HFFc6 (cell line): ENCODE measurements around the gene C6orf136. TPM values are rescaled to one million over a fixed set of nuclear protein-coding genes. Genes with fewer than 3 reads are reported as not detected.

Experiments
- DNase-seq: peaks from one replicate; pipeline ENCODE4 v3.0.0-alpha.2; 2018
- H3K27ac Mint-ChIP-seq: 2 replicates; pipeline ENCODE4 v1.8.0; 2020; ENCODE audit warnings: mild to moderate bottlenecking, mixed read lengths
- H3K27me3 Mint-ChIP-seq: 2 replicates; pipeline ENCODE4 v1.8.0; 2021; ENCODE audit warnings: mild to moderate bottlenecking, moderate library complexity, mixed read lengths; ENCODE audit not compliant: insufficient read depth
- H3K36me3 Mint-ChIP-seq: 2 replicates; pipeline ENCODE4 v1.8.0; 2021; ENCODE audit warnings: low read depth, mixed read lengths
- H3K4me1 Mint-ChIP-seq: 2 replicates; pipeline ENCODE4 v1.8.0; 2020; ENCODE audit warnings: low read depth, mixed read lengths
- H3K4me3 Mint-ChIP-seq: 2 replicates; pipeline ENCODE4 v1.8.0; 2020; ENCODE audit warnings: mild to moderate bottlenecking, moderate library complexity, mixed read lengths
- H3K9me3 Mint-ChIP-seq: 2 replicates; pipeline ENCODE4 v1.8.0; 2020; ENCODE audit warnings: mild to moderate bottlenecking, mixed read lengths
- CTCF ChIP-seq: fragments of 200-600 bp; sonication (generic); IDR thresholded peaks from 2 replicates; pipeline ENCODE4 v1.5.0; 2021; ENCODE audit warnings: antibody characterized with exemption, mild to moderate bottlenecking
- total RNA-seq, 6 experiments: library from RNA; stranded (reverse); fragmentation: NEBNext Ultra II Directional; extraction: Animal tissue kit (Norgen Biotek cat#: 25700); gene quantifications; 2 replicates in 1 of 6; 3 replicates in 5 of 6; pipeline ENCODE4 v1.2.3, GENCODE V29; 2021

Gene C6orf136
- total RNA-seq, 6 experiments from 2014 or later: 12.0 to 19.2 (median 16.4) TPM

GRCh38 chr6:30600451-30600961, 46.4 kb upstream of the C6orf136 start:
- TF ChIP-seq CTCF: no peak
- H3K36me3 Mint-ChIP-seq: peaks cover 34% of the 10 kb centered on the region
- no peak overlapping the region; the same call in 1 of the 2 replicates for H3K4me3 Mint-ChIP-seq
- DNase-seq: no peak
- peaks cover 12% of the 10 kb centered on the region for H3K27me3 Mint-ChIP-seq
- H3K9me3 Mint-ChIP-seq: no peaks in the 10 kb centered on the region
- H3K4me1 Mint-ChIP-seq: no peaks in the 10 kb centered on the region
- peak overlapping the region; percentile 46; the same call in 1 of the 2 replicates for H3K27ac Mint-ChIP-seq

DNA sequence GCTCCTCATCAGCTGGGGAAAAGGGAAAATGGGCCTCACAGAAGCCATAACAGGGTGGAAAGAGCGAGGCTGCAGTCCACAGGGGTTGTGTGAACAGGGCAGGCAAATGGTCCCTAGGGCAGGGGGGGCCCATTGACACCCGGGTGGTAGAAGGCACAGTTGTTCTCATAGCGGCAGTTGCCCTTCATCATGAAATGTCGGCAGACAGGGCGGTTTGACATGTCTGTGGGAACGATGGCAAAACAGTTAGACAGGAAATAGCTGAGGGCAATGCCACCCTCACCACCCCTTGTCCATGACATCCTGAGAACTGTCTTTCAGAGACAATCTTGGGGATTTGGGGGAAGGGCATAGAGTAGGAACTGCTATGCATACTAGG, 45.5 kb upstream of the C6orf136 start:
- TF ChIP-seq CTCF: no peak
- Mint-ChIP-seq H3K4me3 (no peak overlapping the region), H3K27ac (no peak overlapping the region), H3K9me3 (no peaks in the 10 kb centered on the region), H3K4me1 (no peaks in the 10 kb centered on the region), H3K36me3 (peaks cover 39% of the 10 kb centered on the region), H3K27me3 (peaks cover 9% of the 10 kb centered on the region)
- DNase-seq: no peak

DNA sequence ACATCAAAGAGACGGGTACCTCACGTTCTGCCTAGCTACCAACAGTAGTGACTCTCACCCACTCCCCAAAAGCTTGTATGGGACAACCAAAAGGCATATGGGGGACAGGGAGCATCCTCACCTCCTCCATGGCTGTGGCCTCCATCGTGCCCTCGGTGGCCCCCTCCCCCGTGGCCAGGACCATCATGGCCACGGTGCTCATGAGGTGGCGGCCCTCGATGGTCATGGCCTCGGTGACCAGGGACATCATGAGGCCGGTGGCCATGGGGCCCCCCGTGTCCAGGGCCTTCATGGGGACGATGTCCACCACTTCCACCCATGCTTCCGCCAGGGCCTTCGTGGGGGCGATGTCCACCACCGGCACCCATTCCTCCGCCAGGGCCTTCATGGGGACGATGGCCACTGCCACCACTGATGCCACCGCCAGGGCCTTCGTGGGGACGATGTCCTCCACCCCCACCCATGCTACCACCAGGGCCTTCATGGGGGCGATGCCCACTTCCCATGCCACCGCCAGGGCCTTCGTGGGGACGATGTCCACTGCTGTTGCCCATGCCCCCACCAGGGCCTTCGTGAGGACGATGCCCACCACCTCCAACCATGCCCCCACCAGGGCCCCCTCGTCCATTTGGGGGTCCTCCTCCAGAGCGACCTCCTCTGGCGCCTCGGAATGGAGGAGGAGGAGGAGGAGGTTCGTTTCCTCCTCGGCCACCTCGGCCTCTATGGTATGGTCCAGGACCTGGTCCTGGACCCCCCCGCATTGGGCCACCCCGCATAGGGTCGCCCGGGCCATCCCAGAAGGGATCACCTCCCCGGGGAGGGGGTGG, 44.9 kb upstream of the C6orf136 start:
- no peak for TF ChIP-seq CTCF
- Mint-ChIP-seq H3K9me3 (no peaks in the 10 kb centered on the region), H3K27ac (no peak overlapping the region), H3K4me3 (no peak overlapping the region), H3K36me3 (peaks cover 44% of the 10 kb centered on the region), H3K27me3 (peaks cover 6% of the 10 kb centered on the region), H3K4me1 (no peaks in the 10 kb centered on the region)
- no peak for DNase-seq

DNA sequence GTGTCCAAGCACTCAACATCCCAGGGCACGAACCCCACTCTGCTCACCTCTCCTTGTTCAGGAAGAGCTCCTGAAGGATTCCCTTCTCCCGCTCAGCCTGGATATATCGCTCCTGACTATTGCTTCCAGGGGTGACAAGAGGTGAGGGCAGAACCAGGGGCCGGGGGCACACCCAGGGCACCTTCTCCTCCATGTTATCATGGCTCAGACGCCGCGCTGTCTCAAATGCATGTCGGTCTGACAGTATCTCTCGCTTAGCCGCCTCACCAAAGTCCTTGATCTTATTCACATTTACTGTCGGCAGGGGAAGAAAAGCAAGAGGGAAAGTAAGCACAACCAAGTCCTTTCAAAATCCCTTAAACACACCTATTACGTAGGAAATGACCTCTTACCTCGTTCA, 43.0 kb upstream of the C6orf136 start:
- H3K27me3 Mint-ChIP-seq: no peaks in the 10 kb centered on the region; the same call in none of the 2 replicates
- H3K36me3 Mint-ChIP-seq: peaks cover 59% of the 10 kb centered on the region
- H3K9me3 Mint-ChIP-seq: no peaks in the 10 kb centered on the region
- no peak overlapping the region for H3K27ac Mint-ChIP-seq
- peaks cover 5% of the 10 kb centered on the region for H3K4me1 Mint-ChIP-seq
- DNase-seq: no peak
- no peak for TF ChIP-seq CTCF
- H3K4me3 Mint-ChIP-seq: no peak overlapping the region

DNA sequence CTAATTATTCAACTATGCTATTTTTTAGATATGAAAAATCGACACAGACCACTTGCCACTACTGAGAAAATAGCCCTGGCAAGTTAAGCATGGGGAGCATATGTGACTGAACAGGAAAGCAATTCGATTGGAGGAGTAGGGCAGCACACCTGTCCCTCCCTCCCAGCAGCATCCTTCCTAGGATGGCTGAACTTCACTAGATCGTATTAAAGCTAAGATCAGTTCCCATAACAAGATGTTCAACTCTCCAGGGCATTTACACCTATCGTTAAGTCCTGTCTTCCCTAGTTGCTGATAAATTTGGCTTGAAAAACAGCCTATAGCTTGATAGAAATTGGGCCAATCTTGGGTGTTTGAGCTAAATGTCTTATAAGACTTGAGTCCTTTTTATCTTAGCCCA, 36.9 kb upstream of the C6orf136 start:
- H3K9me3 Mint-ChIP-seq: no peaks in the 10 kb centered on the region
- H3K4me3 Mint-ChIP-seq: no peak overlapping the region
- TF ChIP-seq CTCF: no peak
- peaks cover 68% of the 10 kb centered on the region for H3K36me3 Mint-ChIP-seq
- H3K27ac Mint-ChIP-seq: peak overlapping the region; percentile 71
- DNase-seq: no peak
- H3K4me1 Mint-ChIP-seq: peaks cover 62% of the 10 kb centered on the region
- H3K27me3 Mint-ChIP-seq: peaks cover 6% of the 10 kb centered on the region
